Naive thymus-derived CD8-positive, alpha-beta T cell (primary cell): ENCODE results near the gene EDEM1. TPM values are rescaled to one million over a fixed set of nuclear protein-coding genes. Genes with fewer than 3 reads are reported as not detected.
A peak's percentile ranks its signal among the peaks of the same experiment; 100 is the strongest.

Source experiments
- ATAC-seq, 2 donors: fragments of 150-1000 bp; cut with Tn5 transposase in 1 of 2; sonication (Bioruptor Pico), chemical (Tn5 transposase) in 1 of 2; 1 replicate in 1 of 2; 2 replicates in 1 of 2; pipeline ENCODE4 v1.10.0; 2021; ENCODE audit warnings: mild to moderate bottlenecking in 2 of 2, moderate library complexity in 2 of 2
- POLR2A ChIA-PET: fragments of 350-600 bp; sonication (Branson Sonifier 250); formaldehyde crosslinking; loops from one replicate; lab custom pipeline; 2021; ENCODE audit warnings: antibody characterized with exemption; lab: Charles Lee
- DNase-seq, 10 donors: peaks; one replicate each; pipeline versions ENCODE4 v3.0.0 to v3.0.0-alpha.2; 2020 to 2022
- H3K27ac Mint-ChIP-seq, 10 donors: one replicate each; pipeline ENCODE4 v1.8.0; 2020 to 2022; ENCODE audit warnings: mild to moderate bottlenecking in 10 of 10, mixed read lengths in 10 of 10, moderate library complexity in 4 of 10, inconsistent platforms in 1 of 10
- H3K27me3 Mint-ChIP-seq, 5 donors: one replicate each; pipeline ENCODE4 v1.8.0; 2021 to 2022; ENCODE audit warnings: mixed read lengths in 5 of 5
- H3K36me3 Mint-ChIP-seq, 3 donors: one replicate each; pipeline ENCODE4 v1.8.0; 2020 to 2022; ENCODE audit warnings: mixed read lengths in 3 of 3, mild to moderate bottlenecking in 2 of 3, inconsistent platforms in 1 of 3
- H3K4me1 Mint-ChIP-seq, 4 donors: one replicate each; pipeline ENCODE4 v1.8.0; 2021 to 2022; ENCODE audit warnings: mixed read lengths in 4 of 4
- H3K4me3 Mint-ChIP-seq, 10 donors: one replicate each; pipeline ENCODE4 v1.8.0; 2020 to 2022; ENCODE audit warnings: mild to moderate bottlenecking in 10 of 10, mixed read lengths in 10 of 10, moderate library complexity in 6 of 10, inconsistent platforms in 1 of 10
- H3K9me3 Mint-ChIP-seq, 9 donors: one replicate each; pipeline ENCODE4 v1.8.0; 2020 to 2022; ENCODE audit warnings: mixed read lengths in 9 of 9, mild to moderate bottlenecking in 3 of 9, inconsistent platforms in 1 of 9, moderate library complexity in 1 of 9
- polyA plus RNA-seq, 3 donors: library from polyadenylated mRNA; unstranded; fragments of 300-500 nt; fragmentation: Illumina TruSeq; gene quantifications; one replicate each; pipeline ENCODE4 v1.2.3, GENCODE V29; 2021
- total RNA-seq, 8 experiments: library from RNA in 2 of 8; stranded (reverse) in 2 of 8; gene quantifications; one replicate each; pipeline ENCODE4 v1.2.3 and lab custom pipeline; 2021 to 2026

EDEM1 gene
- total and polyA plus RNA-seq, 5 experiments from 2014 or later = 25.5 to 109 (median 31.0) TPM

DNA sequence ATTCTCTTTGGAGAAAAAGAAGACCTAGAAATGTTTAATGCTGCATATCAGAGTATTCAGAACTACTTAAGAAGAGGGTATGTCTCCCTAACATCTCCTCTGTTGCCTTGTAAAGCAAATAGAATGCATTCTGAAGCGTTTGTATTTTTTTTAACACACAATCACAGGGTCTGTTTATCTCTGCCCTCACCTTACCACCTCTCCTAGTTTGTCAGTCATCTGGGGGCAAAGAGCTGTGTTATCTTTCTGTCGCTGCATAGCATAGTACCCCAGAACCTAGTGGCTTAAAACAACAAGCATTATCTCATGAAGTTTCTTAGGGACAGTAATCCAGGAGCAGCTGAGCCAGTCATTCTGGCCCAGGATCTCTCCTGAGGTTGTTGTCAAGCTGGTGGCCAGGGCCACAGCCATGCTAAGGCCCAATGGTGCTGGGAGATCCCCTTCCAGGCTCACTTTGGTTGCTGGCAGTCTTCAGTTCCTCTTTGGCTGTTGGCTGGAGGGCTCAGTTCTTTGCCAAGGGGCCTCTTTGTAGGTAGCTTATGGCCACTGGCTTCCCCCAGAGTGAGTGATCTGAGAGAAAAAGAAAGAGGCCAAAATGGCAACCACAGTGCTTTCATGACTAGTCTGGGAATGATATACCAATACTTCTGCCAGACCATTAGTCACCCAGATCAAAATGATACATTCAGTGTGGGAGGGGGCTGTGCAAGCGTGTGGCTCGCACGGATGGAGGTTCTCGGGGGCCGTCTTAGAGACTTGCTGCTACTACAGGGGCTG, 17.8 kb downstream of the EDEM1 start:
- peaks cover 2 to 16% (median 9%) of the 10 kb centered on the region in 4 donors for H3K4me1 Mint-ChIP-seq
- peak overlapping the region in 6 of 10 donors; percentile 16 to 74 (median 61) for H3K27ac Mint-ChIP-seq
- no peaks in the 10 kb centered on the region for H3K27me3 Mint-ChIP-seq
- DNase-seq (no peak), ATAC-seq (peak in 1 of 2 donors; percentile 28)
- H3K36me3 Mint-ChIP-seq = peaks cover 8 to 92% (median 46%) of the 10 kb centered on the region in 3 donors
- POLR2A ChIA-PET = interaction anchor here (1.5 kb wide), 1 partner anchor 18 kb away, joined by 6 read pairs; the partner anchor contains the start of gene EDEM1
- no peaks in the 10 kb centered on the region for H3K9me3 Mint-ChIP-seq
- no peak overlapping the region for H3K4me3 Mint-ChIP-seq

GRCh38 chr3:5210926-5211325, 23.4 kb downstream of the EDEM1 start:
- H3K27me3 Mint-ChIP-seq = no peaks in the 10 kb centered on the region
- DNase-seq (no peak), ATAC-seq (no peak)
- POLR2A ChIA-PET = no interaction called here
- peak overlapping the region in 2 of 10 donors; percentile 58 to 77 for H3K27ac Mint-ChIP-seq
- H3K36me3 Mint-ChIP-seq = peaks cover 14 to 97% (median 47%) of the 10 kb centered on the region in 3 donors
- H3K4me1 Mint-ChIP-seq = peaks cover 0 to 14% (median 6%) of the 10 kb centered on the region in 4 donors
- H3K9me3 Mint-ChIP-seq = no peaks in the 10 kb centered on the region
- no peak overlapping the region for H3K4me3 Mint-ChIP-seq

- peaks cover 22 to 93% (median 39%) of the 10 kb centered on the region in 3 donors for H3K36me3 Mint-ChIP-seq
Observed at GRCh38 chr3:5212628-5213573, 25.4 kb downstream of the EDEM1 start.

DNA sequence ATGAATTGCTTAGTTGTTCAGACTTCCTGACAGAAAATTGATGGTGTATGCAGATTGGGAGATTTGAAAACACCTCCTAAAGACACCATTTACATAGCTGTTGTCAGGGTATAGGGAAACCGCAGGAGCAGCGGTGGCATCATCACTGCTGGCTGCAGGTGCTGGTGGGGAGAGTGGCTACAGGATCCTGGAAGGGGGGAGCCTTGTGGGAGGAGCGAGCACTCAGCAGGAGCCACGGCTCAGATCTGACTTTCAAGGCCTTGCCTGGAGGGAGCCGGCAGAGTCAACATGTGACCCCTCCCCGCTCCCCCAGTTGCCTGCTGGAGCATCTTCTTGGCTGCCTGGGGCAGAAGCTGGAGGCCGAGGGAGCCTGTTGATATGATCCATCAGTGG, 26.1 kb downstream of the EDEM1 start:
- Mint-ChIP-seq H3K27me3 (no peaks in the 10 kb centered on the region), H3K4me3 (no peak overlapping the region), H3K36me3 (peaks cover 22 to 93% (median 32%) of the 10 kb centered on the region in 3 donors), H3K9me3 (no peaks in the 10 kb centered on the region), H3K4me1 (peaks cover 0 to 11% (median 5%) of the 10 kb centered on the region in 4 donors), H3K27ac (peak overlapping the region in 8 of 10 donors; percentile 1 to 86 (median 60))
- POLR2A ChIA-PET = no interaction called here
- DNase-seq (no peak), ATAC-seq (no peak)

More at GRCh38 chr3:5212628-5213573, 25.4 kb downstream of the EDEM1 start:
- Mint-ChIP-seq H3K9me3 (no peaks in the 10 kb centered on the region), H3K4me1 (peaks cover 0 to 11% (median 5%) of the 10 kb centered on the region in 4 donors), H3K27me3 (no peaks in the 10 kb centered on the region), H3K27ac (peak overlapping the region; percentile 15 to 86 (median 62)), H3K4me3 (no peak overlapping the region)
- POLR2A ChIA-PET = no interaction called here
- DNase-seq (no peak), ATAC-seq (no peak)

GRCh38 chr3:5214352-5214751, 26.8 kb downstream of the EDEM1 start:
- peaks cover 0 to 11% (median 5%) of the 10 kb centered on the region in 4 donors for H3K4me1 Mint-ChIP-seq
- peaks cover 22 to 93% (median 29%) of the 10 kb centered on the region in 3 donors for H3K36me3 Mint-ChIP-seq
- DNase-seq (no peak), ATAC-seq (no peak)
- H3K9me3 Mint-ChIP-seq = no peaks in the 10 kb centered on the region
- no peaks in the 10 kb centered on the region for H3K27me3 Mint-ChIP-seq
- POLR2A ChIA-PET = no interaction called here
- no peak overlapping the region for H3K4me3 Mint-ChIP-seq
- H3K27ac Mint-ChIP-seq = peak overlapping the region in 4 of 10 donors; percentile 32 to 86 (median 58)

DNA sequence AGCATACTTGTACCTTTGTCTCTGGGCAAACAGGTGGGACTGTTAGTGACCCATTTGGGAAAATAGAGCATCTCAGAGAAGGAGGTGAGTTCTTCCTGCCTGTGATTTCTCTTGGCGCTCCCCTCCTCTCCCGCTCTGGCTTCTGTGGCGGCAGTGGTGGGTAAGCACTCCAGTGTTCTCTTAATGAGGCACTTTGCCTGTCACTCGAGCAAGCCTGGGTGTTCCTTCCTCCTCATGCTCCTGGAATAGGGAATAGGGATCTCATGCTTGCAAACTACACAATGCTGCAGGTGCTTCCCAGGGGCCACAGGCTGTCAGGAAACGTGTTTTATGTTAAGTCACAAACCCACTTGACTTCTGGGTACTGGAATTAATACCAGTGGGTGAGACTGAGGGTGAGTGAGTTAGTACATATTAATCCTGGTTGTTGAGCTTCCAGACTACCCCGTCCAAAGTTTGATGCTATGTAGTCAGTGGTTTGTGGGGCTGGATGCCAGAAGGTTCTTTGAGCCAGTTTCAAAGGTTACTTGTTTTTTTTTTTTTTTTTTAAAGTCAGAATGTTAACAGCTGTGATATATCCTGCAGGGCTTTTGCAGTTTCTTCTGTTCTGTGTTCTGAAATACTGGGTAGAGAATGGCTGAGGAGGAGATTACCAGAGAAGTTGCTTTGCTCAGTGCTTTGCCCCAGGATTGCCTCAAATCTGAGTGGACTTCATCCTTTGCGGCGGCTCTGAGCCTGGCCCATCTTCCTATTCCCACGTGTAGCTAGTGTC, 30.5 kb downstream of the EDEM1 start:
- peak overlapping the region in 9 of 10 donors; percentile 48 to 81 (median 68) for H3K27ac Mint-ChIP-seq
- ATAC-seq (no peak), DNase-seq (no peak)
- no peaks in the 10 kb centered on the region for H3K9me3 Mint-ChIP-seq
- H3K36me3 Mint-ChIP-seq = peaks cover 13 to 68% (median 20%) of the 10 kb centered on the region in 3 donors
- peaks cover 0 to 8% (median 4%) of the 10 kb centered on the region in 4 donors for H3K4me1 Mint-ChIP-seq
- no peaks in the 10 kb centered on the region for H3K27me3 Mint-ChIP-seq
- POLR2A ChIA-PET = interaction anchor here (1.7 kb wide), 1 partner anchor 31 kb away, joined by 4 read pairs; the partner anchor contains the start of gene EDEM1
- no peak overlapping the region for H3K4me3 Mint-ChIP-seq

DNA sequence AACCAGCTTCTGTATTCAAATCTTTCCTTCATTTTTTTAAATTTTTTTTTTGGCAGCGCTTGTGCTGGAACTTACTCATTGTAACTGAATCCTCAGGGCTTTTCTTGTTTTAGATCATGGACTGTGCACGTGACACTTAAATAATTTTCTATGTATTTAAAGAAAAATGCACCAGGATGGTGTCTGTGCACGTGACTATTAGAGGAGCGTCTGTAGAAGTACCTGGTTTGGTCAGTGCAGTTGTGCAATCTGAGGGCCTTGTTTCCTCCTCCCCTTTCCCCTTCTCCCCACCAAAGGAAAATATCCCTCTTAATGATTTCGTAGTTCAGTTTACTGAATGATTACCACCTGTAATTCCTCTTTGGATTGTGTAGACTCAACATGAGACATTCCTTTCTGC, 31.3 kb downstream of the EDEM1 start:
- Mint-ChIP-seq H3K9me3 (no peaks in the 10 kb centered on the region), H3K36me3 (peaks cover 7 to 60% (median 14%) of the 10 kb centered on the region in 3 donors), H3K27me3 (no peaks in the 10 kb centered on the region), H3K27ac (peak overlapping the region in 7 of 10 donors; percentile 1 to 72 (median 62)), H3K4me3 (no peak overlapping the region), H3K4me1 (peaks cover 0 to 7% (median 3%) of the 10 kb centered on the region in 4 donors)
- POLR2A ChIA-PET = interaction anchor here (1.7 kb wide), 1 partner anchor 31 kb away, joined by 4 read pairs; the partner anchor contains the start of gene EDEM1
- DNase-seq (no peak), ATAC-seq (no peak)

DNA sequence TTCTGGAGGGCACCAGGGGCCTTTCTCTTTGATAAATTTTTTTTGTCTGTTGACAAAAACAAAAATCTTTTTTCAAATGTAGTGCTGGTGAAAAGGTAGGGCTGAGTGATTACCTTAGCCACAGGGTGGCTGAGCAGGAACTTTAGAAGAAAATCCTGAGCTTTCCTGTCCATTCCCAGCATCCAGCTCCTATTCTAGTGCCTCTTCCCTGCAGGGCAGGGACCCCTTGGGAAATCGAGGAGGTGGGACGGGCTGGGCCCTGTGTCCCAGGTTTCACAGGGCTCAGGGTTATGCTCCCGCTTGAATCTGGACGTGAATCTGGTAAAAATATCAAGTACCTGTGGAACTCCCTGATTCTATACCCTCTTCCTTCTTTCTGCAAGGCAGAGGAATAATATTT, 31.7 kb downstream of the EDEM1 start:
- H3K36me3 Mint-ChIP-seq = peaks cover 7 to 56% (median 14%) of the 10 kb centered on the region in 3 donors
- no peaks in the 10 kb centered on the region for H3K9me3 Mint-ChIP-seq
- DNase-seq (no peak), ATAC-seq (no peak)
- peak overlapping the region in 7 of 10 donors; percentile 1 to 63 (median 39) for H3K27ac Mint-ChIP-seq
- POLR2A ChIA-PET = interaction anchor here (1.7 kb wide), 1 partner anchor 32 kb away, joined by 4 read pairs; the partner anchor contains the start of gene EDEM1
- no peak overlapping the region for H3K4me3 Mint-ChIP-seq
- H3K27me3 Mint-ChIP-seq = no peaks in the 10 kb centered on the region
- H3K4me1 Mint-ChIP-seq = peaks cover 0 to 7% (median 3%) of the 10 kb centered on the region in 4 donors

DNA sequence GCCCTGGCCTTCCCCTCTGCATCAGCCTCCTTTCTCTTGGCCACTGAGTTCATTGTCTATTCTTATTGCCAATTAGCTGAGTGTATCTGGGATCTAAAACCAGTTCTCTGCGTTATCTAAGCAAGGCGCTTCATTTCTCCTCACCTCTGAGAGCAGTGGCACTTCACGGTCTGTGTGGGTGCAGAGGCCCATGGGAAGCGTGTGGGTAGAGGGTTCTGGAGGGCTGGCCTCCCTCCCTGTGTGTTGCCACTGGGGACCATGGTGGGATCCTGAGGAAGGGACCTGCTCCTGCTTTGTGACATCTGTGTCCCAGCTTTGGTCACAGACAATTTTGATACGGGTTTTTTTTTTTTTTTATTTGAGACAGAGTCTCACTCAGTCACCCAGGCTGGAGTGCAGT, 32.7 kb downstream of the EDEM1 start:
- DNase-seq (no peak), ATAC-seq (peak; percentile 27 to 33)
- H3K36me3 Mint-ChIP-seq = peaks cover 7 to 48% (median 11%) of the 10 kb centered on the region in 3 donors
- POLR2A ChIA-PET = no interaction called here
- peaks cover 0 to 8% (median 3%) of the 10 kb centered on the region in 4 donors for H3K4me1 Mint-ChIP-seq
- H3K4me3 Mint-ChIP-seq = no peak overlapping the region
- peak overlapping the region in 9 of 10 donors; percentile 2 to 84 (median 49) for H3K27ac Mint-ChIP-seq
- no peaks in the 10 kb centered on the region for H3K9me3 Mint-ChIP-seq
- no peaks in the 10 kb centered on the region for H3K27me3 Mint-ChIP-seq

DNA sequence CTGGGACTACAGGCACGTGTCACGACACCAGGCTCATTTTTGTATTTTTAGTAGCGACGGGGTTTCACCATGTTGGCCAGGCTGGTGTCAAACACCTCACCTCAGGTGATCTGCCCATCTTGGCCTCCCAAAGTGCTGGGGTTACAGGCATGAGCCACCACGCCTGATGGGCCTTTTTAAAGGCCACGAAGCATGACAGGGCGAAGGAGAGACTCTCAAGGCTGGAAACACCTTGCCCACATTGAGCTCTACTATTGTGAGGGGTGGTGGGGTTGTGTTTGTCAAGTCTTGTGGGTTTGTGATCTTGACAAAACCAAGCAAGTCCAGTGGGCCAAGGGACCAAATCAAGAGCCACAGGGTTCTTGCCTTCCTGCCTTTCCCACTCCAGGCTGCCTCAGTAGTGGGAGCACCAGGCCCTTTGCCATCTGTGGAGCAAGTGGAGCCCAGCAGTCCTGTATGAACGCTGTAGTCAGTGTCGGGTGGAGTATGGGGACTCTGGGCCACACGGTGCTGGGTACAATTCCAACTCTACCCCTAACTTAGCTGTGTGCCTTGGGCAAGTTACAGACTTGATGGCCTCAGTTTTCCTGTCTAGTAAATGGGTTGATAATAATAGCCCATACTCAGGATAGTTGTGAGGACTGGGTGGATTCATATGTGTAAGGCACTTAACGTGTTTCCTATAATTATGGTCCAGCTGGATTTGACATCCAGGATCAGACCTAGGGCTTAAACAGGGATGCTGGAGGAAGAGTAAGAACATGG, 33.3 kb downstream of the EDEM1 start:
- Mint-ChIP-seq H3K27ac (peak overlapping the region in 8 of 10 donors; percentile 6 to 84 (median 46)), H3K27me3 (no peaks in the 10 kb centered on the region), H3K4me3 (no peak overlapping the region), H3K4me1 (peaks cover 0 to 8% (median 3%) of the 10 kb centered on the region in 4 donors), H3K9me3 (no peaks in the 10 kb centered on the region), H3K36me3 (peaks cover 6 to 41% (median 7%) of the 10 kb centered on the region in 3 donors)
- no peak for DNase-seq
- peak in 1 of 2 donors; percentile 9 for ATAC-seq
- POLR2A ChIA-PET = interaction anchor here (1.0 kb wide), 1 partner anchor 33 kb away, joined by 4 read pairs; no protein-coding TSS in a partner anchor

DNA sequence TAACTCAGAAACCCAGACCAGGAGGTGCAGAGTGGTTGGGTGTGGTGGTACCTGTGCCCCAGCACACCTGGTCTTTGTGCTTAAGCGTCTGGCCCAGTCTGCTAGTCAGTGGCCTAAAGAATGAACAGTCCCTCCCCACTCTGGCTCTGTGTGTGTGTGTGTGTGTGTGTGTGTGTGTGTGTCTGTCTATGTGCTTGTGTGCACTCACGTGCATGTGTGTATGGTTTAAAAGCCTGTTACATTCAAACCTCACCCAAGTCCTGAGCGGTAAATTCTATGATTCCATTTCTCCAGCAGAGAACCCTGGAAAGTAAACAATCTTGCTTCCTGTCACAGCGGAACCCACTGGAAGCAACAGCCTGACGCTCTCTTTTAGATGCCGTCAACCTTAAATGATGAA, 34.2 kb downstream of the EDEM1 start:
- no peak for DNase-seq
- H3K27ac Mint-ChIP-seq = peak overlapping the region in 7 of 10 donors; percentile 18 to 83 (median 68)
- H3K36me3 Mint-ChIP-seq = peaks cover 6 to 34% (median 6%) of the 10 kb centered on the region in 3 donors
- H3K9me3 Mint-ChIP-seq = no peaks in the 10 kb centered on the region
- POLR2A ChIA-PET = interaction anchor here (1.0 kb wide), 1 partner anchor 34 kb away, joined by 4 read pairs; no protein-coding TSS in a partner anchor
- H3K27me3 Mint-ChIP-seq = no peaks in the 10 kb centered on the region
- no peak overlapping the region for H3K4me3 Mint-ChIP-seq
- ATAC-seq = no peak
- H3K4me1 Mint-ChIP-seq = peaks cover 0 to 8% (median 3%) of the 10 kb centered on the region in 4 donors
